Kidney (tissue), 14 donors: ENCODE results near the gene ANKRD6. TPM values are rescaled to one million over a fixed set of nuclear protein-coding genes. Genes with fewer than 3 reads are reported as not detected.

Experiments
- DNase-seq, 5 donors: peaks; one replicate each; pipeline ENCODE4 v3.0.0-alpha.2; 2013 to 2020
- FAIRE-seq: peaks from 2 replicates; lab custom pipeline; 2012; peaks lifted over from hg19 to GRCh38; lab: Jason Lieb, UNC
- H3K27ac ChIP-seq, 2 donors: one replicate each; pipeline ENCODE4 v1.7.0; 2013; ENCODE audit warnings: low read depth in 2 of 2, low read length in 2 of 2, inconsistent platforms in 1 of 2
- H3K27me3 ChIP-seq: one replicate; pipeline ENCODE4 v1.7.1; 2013; ENCODE audit warnings: low read length, inconsistent platforms; ENCODE audit not compliant: control insufficient read depth, insufficient read depth
- H3K36me3 ChIP-seq, 3 donors: one replicate each; pipeline versions ENCODE4 v1.7.0 to v1.7.1; 2013; ENCODE audit warnings: low read length in 3 of 3, control low read depth in 1 of 3, inconsistent platforms in 1 of 3; ENCODE audit not compliant: insufficient read depth in 3 of 3, control insufficient read depth in 2 of 3
- H3K4me1 ChIP-seq, 3 donors: one replicate each; pipeline versions ENCODE4 v1.7.0 to v1.7.1; 2013; ENCODE audit warnings: low read length in 3 of 3, inconsistent platforms in 1 of 3, low read depth in 1 of 3; ENCODE audit not compliant: control insufficient read depth in 2 of 3, insufficient read depth in 2 of 3
- H3K4me3 ChIP-seq, 3 donors: one replicate each; pipeline versions ENCODE4 v1.7.0 to v1.8.1; 2013; ENCODE audit warnings: low read length in 3 of 3, control low read depth in 1 of 3, inconsistent platforms in 1 of 3
- H3K9ac ChIP-seq, 3 donors: one replicate each; pipeline versions ENCODE4 v1.7.0 to v1.7.1; 2013; ENCODE audit warnings: low read length in 3 of 3, control low read depth in 1 of 3, inconsistent platforms in 1 of 3
- H3K9me3 ChIP-seq, 3 donors: one replicate each; pipeline versions ENCODE4 v1.7.0 to v1.7.1; 2013; ENCODE audit warnings: low read length in 3 of 3, control low read depth in 1 of 3, inconsistent platforms in 1 of 3; ENCODE audit not compliant: control insufficient read depth in 2 of 3, insufficient read depth in 1 of 3
- intact Hi-C: fragments of 100-400 bp; cut with DNase I; formaldehyde crosslinking; loops from one replicate; pipeline ENCODE4 v1.11.1; 2022
- polyA plus RNA-seq: library from polyadenylated mRNA; stranded (reverse); fragments of 350-450 nt; fragmentation: Illumina TruSeq; extraction: RNeasy Lipid Tissue Mini Kit (QIAGEN cat#74804); gene quantifications from one replicate; pipeline ENCODE4 v1.2.3, GENCODE V29; 2014; ENCODE audit warnings: low read depth, low replicate concordance; ENCODE audit not compliant: insufficient read depth
- total RNA-seq: library from RNA; stranded (reverse); fragmentation: NEBNext Ultra II Directional; extraction: Animal tissue kit (Norgen Biotek cat#: 25700); gene quantifications from one replicate; pipeline ENCODE4 v1.2.1, GENCODE V29; 2021
- TF ChIP-seq, protein P1 (sequence below): IDR thresholded peaks from 3 replicates; pipeline ENCODE4 v1.5.1; 2012; ENCODE audit warnings: mild to moderate bottlenecking, moderate library complexity, borderline replicate concordance; ENCODE audit not compliant: insufficient read depth; ENCODE audit errors: extremely low read depth
- donor health status: control.
- donor health status: control.
- donor health status: control.
- donor health status: control.
- donor health status: control.
- donor health status: DM: yes; HTN: yes; CAD: no.
- donor health status: Normal renal cell carcinoma (clear cell type).

ANKRD6 gene
- total and polyA plus RNA-seq, 2 donors from 2014 or later = 10.3 to 29.5 TPM

DNA sequence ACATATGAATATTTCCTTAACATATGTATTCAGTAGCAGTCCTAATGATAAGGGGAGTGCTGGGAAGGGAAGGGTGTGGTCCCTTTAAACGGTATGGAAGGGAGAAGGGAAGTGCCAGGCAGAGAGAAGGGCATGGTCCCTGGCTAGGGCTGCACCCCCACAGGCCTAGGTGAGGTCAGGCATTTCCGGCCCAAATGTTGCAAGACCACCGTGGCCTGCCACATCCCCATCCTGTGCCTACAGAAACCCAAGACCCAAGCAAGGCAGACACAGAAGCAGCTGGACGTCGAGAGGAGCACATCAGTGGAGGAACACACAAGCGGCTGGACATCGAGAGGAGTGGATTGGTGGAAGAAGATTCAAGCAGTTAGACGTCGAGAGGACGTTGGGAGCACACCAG is 26.8 kb upstream of the ANKRD6 start:
- Histone ChIP-seq H3K9ac (peak overlapping the region in 1 of 3 donors; percentile 1), H3K27me3 (no peaks in the 10 kb centered on the region), H3K9me3 (no peaks in the 10 kb centered on the region), H3K36me3 (no peaks in the 10 kb centered on the region), H3K27ac (peak overlapping the region in 1 of 2 donors; percentile 1), H3K4me1 (peaks cover 0 to 12% (median 8%) of the 10 kb centered on the region in 3 donors), H3K4me3 (no peak overlapping the region)
- TF ChIP-seq, protein P1, sequence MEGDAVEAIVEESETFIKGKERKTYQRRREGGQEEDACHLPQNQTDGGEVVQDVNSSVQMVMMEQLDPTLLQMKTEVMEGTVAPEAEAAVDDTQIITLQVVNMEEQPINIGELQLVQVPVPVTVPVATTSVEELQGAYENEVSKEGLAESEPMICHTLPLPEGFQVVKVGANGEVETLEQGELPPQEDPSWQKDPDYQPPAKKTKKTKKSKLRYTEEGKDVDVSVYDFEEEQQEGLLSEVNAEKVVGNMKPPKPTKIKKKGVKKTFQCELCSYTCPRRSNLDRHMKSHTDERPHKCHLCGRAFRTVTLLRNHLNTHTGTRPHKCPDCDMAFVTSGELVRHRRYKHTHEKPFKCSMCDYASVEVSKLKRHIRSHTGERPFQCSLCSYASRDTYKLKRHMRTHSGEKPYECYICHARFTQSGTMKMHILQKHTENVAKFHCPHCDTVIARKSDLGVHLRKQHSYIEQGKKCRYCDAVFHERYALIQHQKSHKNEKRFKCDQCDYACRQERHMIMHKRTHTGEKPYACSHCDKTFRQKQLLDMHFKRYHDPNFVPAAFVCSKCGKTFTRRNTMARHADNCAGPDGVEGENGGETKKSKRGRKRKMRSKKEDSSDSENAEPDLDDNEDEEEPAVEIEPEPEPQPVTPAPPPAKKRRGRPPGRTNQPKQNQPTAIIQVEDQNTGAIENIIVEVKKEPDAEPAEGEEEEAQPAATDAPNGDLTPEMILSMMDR = no peak
- no peak for DNase-seq
- intact Hi-C loops = no loop called here
- no peak for FAIRE-seq

DNA sequence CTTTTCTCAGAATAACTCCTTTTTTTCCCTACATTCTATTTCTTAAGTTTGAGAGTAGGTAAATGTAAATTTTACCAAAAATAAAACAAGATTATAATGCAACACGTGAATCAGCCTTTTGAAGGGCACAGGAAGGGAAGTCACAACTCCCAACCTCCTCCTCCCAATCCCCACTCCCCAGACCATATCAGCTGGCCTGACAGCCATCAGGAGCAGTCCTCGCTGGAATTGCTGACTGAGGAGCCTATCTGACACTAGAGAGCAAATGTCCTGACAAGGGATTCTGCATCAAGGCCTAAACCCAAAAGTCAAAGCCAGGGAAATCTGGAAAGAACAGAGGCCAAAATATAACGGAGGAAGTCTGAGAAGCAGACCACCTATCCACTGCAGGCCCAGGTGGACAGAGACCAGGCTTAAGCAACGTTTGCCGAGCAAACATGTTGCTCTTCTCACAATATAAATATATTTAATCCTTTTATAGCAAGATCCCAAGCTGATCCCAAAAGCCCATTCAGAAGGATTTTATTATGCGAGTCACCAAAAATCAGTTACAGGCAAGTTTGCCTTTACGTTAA is 23.4 kb upstream of the ANKRD6 start:
- Histone ChIP-seq H3K9me3 (no peaks in the 10 kb centered on the region), H3K4me3 (peak overlapping the region in 1 of 3 donors; percentile 73), H3K9ac (peak overlapping the region in 1 of 3 donors; percentile 15), H3K36me3 (no peaks in the 10 kb centered on the region), H3K27ac (peak overlapping the region in 1 of 2 donors; percentile 48), H3K27me3 (no peaks in the 10 kb centered on the region), H3K4me1 (peaks cover 0 to 11% (median 7%) of the 10 kb centered on the region in 3 donors)
- intact Hi-C loops = no loop called here
- DNase-seq (no peak), FAIRE-seq (no peak)
- TF ChIP-seq, protein P1 = no peak

DNA sequence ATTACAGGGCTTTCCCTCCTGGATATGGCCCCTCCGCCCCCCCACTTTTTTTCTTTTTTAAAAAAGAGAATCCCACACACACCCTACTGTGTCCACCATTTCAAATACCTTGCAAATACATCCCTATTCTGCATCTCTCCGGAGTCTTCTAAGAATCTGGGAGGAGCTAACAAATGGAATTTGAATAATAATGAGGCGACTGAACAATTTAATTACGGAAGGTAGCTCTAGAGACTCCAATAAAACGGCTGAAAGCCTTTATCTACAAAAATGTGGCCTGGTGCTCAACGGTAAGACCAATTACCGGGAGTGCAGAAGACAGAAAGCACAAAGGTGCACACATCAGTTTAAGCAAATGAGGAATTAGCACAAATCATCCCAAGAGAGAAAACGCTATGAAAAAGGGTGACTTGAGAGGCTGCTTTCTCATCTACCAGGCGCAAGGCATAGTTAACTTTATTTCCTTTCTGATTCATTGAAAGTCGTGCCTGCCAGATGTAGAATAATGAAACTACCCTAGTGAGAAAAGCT is 22.7 kb upstream of the ANKRD6 start:
- TF ChIP-seq, protein P1 = no peak
- DNase-seq (peak in 1 of 5 donors; percentile 13), FAIRE-seq (no peak)
- Histone ChIP-seq H3K4me1 (peaks cover 0 to 11% (median 6%) of the 10 kb centered on the region in 3 donors), H3K36me3 (no peaks in the 10 kb centered on the region), H3K9me3 (no peaks in the 10 kb centered on the region), H3K27me3 (no peaks in the 10 kb centered on the region), H3K27ac (peak overlapping the region; percentile 92), H3K4me3 (peak overlapping the region; percentile 26 to 73 (median 65)), H3K9ac (peak overlapping the region; percentile 1 to 81 (median 34))
- intact Hi-C loops = no loop called here
